ENCODE data around the gene MYBPC2.
"Not testable (repeated sequence)": the region's sequence is repeated elsewhere in the genome, so short reads cannot be mapped to it uniquely, and the experiment has no call there.

MYBPC2 gene

DNA sequence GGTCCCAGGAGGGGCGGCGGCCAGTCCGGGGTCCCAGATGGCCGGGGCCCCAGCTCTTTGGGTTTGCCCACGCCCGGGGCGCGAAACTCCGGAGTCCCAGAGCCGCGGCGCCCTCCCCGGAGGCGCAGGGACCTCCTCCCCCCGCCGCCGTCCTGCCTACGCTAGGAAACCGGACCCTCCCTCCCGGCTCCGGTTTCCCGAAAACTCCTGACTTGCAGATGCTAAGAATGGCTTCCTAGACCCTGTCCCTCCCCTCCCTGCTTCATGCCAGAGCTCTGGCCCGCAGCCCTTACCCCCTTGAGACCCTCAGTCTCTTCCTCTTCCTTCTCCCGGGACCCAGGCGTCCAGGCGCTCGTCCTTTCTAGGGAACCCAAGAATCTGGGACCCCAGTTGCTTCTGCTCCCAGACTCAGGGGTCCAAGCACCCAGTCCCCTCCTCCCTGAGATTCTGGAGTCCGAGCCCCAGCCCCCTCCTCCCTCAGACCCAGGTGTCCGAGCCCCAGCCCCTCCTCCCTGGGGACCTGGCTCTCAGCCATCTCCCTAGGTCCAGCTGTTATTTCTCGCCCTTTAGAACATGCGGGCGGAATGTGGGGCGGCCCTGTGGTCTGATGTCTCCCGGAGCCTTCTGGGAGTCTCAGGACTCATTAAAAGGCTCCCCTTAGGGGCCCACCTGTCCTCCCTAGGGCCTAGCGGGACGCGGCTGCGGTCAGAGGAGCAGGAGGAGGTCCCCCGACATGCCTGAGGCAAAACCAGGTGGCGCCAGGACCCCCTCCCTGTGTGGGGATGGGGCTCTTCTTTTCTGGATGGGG is at the start of gene MYBPC2:
Gene MYBPC2, plus strand, starts transcription at position 672 of the 808 bp plus-strand sequence. Its CDS starts 62 bp downstream, at position 734.
- DNase-seq = no peak

DNA sequence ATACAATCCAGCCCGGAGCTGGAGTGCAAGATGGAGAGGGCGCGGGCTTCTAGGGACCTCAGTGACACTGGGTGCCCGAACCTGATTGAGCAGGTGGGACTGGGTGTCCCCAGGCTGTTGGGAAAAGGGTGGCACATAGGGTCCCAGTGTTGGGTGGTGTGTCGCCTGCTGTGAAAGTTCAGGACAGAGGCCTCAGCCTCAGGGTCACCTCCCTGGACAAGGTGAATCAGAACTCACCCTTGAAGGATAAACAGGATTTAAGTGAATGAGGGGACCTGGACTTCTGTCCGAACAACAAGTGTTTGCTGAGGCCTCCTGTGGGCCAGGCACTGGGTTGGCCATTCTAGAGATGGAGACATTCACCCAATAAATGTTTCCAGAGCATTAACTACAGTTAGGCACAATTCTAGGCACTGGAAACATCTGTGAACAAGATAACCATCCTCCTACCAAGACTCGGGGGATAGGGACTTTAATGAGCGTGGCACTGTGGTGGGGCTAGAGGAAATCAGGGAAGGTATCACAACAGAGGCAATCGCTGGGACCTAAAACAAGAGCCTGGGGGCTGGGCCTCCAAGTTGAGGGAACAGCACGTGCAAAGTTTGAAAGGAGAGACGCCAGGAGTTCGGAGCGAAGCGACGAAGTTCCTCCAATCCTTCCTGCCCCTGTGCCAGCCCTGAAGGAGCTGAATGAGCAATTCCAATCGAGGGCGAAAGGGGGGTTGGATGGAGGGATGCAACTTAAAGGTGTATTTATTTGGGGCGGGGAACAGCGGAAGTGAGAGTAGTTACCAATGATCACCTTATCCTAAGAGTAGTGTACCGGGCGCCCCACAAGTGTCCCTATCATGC is 49.5 kb upstream of the MYBPC2 start:
- DNase-seq = no peak

DNA sequence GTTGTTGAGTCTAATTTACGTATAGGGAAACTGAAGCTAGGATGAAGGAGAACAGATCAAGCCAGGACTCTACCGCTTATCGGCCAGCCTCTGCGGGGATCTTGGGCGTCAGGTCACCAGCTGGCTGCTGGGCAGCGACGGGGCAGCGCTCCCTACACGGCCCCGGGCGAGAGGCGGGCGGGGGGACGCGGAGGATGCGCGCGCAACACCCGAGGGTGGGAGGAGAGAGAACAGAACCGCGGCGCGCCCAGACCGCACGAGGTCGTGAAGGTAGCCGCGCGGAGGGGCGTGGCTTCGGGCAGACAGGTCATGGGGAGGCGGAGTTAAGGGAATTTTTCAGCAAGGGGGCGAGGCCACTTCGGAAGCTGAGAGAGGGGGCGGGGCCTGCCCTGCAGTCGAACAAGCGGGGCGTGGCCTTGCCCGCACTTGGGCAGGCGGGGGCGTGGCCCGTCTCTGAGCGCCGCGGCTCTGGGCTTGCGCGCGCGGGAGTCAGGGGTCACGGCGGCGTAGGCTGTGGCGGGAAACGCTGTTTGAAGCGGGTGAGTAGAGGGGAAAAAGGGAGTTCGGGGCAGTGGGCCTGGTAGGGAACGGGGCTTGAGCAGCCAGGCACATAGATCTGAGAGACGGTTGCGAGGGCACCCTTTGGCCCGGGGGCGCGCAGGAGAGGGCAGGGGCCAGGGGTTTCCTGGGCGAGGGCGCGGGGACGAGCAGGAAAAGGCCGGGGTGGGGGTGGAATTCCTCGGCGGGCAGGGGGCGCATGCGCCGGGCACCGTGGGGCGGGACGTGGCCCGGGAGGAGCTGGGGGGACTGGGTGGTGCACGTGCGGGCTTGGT is 48.6 kb upstream of the MYBPC2 start, which contains the start of gene POLD1:
Gene POLD1, plus strand, starts transcription at position 496 of the 833 bp plus-strand sequence. CDS start 14,505 bp downstream, outside the sequence.
- peak; percentile 99 for DNase-seq

DNA sequence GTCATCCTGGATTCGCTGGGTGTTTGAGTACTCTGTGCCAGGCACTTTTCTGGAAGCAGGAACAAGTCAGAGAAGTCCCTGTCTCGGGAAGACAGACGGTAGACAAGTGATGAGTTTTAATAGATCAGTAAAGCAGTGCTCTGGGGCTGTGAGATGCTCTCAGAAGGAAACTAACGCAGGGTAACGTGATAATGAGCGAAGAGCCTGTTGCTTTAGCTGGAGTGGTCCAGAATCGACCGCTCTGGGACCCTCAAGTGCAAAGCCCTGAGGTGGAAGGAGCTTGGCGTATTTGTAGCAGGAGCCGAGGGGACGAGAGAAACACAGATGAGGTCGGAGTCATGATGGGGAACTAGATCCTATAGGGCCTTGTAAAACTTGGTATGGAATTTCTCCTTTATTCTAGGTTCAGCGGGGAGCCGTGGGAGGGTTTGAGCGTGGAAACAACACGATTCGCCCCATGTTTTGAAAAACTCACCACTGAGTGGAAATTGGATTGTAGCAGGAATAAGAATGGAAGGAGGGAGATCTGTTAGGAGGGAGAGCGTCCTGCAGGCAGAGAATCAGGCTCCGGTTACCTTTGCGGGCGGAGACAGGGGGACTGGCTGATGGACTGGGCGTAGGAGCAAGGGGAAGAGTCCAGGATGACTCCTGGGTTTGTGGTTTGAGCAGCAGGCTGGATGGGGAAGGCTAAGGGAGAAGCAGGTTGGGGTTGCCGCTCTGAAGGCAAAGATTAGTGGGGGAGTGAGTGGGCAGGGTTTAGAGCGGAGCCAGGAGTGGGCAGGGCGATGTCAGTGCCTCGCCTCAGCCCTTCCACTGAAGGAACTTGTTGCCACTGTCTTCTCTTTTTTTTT is 47.8 kb upstream of the MYBPC2 start:
- no peak for DNase-seq

DNA sequence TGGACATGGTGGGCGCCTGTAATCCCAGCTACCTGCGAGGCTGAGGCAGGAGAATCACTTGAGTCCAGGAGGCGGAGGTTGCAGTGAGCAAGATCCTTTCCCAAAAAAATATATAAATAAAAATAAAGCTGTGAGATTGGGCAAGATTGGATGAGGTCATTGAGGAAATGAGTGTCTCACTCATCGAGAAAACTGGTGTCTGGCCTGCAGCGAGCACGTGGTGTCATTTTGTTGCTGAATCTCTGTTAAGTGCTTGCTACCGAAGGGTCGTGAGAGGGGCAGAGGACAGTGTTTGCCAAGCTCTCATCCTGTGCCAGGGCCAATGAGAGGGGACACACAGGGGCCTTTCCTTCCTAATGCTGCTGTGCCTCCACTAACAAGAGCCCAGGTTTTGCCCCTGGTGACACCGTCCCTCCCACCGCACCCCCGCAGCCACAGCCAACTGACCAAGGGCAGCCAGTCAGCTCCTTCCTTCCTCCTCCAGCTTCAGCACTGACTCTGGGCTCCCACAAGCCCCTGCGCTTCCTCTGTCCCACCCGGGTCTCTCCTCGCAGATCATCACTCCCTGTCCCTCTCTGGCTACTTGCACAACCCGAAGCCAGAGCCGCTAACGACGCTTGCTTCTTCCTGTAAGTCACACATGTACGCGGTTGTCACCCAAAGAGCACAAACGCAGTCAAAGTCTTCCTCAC is 45.4 kb upstream of the MYBPC2 start:
- no peak for DNase-seq

DNA sequence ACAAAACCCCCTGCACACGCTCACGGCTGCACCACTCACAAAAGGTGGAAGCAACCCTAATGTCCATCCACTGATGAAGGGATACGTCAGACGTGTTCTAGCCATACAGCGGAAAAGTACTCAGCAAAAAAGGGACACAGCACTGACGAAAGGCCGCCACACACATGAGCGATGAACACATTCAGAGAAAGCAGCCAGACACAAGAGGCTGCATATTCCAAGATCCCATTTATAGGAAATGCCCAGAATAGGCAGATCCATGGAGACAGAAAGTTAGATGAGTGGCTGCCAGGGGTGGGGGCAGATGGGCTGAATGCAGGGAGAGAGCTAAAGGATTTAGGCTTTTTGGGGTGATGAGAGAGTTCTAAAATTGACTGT is 44.8 kb upstream of the MYBPC2 start:
- DNase-seq = no peak

DNA sequence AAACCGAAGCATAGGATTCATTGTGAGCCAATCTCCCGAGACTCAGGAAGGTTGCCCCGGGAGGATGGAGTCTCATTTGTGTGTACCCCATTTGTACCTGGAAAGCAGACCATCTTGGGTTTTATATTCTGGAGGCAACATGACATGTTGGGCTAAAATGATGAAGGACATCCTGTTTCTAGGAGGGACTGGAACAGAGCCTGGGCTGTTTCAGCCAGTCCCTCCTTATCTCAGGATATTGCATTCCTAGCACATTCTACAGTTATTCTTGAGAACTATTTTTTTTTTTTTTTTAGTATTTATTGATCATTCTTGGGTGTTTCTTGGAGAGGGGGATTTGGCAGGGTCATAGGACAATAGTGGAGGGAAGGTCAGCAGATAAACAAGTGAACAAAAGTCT is 42.4 kb upstream of the MYBPC2 start:
- not testable (repeated sequence) for DNase-seq

DNA sequence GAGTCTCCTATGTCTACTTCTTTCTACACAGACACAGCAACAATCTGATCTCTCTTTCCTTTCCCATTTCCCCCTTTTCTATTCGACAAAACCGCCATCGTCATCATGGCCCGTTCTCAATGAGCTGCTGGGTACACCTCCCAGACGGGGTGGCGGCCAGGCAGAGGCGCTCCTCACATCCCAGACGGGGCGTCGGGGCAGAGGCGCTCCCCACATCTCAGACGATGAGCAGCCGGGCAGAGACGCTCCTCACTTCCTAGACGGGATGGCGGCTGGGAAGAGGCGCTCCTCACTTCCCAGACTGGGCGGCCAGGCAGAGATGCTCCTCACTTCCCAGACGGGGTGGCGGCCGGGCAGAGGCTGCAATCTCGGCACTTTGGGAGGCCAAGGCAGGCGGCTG is 41.7 kb upstream of the MYBPC2 start:
- not testable (repeated sequence) for DNase-seq

DNA sequence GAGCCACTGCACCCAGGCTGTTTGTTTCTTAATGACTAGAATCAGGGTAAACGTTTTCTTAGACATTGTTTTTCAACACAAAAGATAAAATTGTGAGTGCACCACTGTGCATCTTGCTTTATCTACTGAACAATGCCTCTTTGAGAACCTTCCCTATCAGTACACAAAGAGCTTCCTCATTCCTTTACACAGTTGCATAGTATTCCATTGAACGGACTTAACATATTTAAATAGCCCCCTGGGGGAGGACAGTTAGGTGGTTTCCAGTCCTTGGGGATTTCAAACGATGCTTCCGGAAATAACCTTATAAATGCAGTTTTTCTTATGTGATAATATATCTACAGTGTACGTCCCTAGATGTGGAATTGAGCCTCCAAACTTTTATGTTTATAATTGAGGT is 39.9 kb upstream of the MYBPC2 start:
- DNase-seq = no peak

DNA sequence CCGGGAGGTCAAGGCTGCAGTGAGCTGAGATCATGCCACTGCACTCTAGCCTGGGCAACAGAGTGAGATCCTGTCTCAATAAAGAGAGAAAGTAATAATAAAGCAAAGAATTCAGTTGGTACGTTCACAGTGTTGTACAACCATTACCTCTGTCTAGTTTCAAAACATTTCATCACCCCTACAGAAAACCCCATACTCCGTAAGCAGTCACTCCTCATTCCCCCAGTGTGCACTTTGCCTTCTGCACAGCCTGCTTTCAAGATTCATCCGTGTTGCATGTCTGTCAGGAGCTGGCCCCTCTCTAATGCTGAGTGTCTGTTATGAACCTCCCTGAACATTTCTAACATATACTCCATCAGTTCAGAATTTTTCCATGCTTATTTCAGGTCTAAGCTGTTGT is 39.1 kb upstream of the MYBPC2 start:
- no peak for DNase-seq

DNA sequence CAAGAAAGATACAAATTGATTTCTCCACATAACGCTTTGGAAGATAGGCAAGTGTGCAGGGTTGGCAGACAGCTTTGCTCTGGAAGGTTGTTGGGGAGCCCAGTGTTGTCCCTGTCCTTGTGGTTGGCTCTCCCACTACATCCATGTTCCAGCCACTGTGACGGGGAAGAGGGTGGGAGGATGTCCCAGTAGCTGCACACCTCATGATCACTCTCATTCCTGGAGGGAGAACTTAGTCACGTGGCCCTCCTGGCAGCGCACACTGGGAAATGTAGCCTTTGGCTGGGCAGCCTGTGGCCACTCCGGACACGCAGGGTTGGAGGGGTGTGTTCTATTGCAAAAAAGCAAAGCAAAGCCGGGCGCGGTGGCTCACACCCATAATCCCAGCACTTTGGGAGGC is 38.7 kb upstream of the MYBPC2 start:
- no peak for DNase-seq

DNA sequence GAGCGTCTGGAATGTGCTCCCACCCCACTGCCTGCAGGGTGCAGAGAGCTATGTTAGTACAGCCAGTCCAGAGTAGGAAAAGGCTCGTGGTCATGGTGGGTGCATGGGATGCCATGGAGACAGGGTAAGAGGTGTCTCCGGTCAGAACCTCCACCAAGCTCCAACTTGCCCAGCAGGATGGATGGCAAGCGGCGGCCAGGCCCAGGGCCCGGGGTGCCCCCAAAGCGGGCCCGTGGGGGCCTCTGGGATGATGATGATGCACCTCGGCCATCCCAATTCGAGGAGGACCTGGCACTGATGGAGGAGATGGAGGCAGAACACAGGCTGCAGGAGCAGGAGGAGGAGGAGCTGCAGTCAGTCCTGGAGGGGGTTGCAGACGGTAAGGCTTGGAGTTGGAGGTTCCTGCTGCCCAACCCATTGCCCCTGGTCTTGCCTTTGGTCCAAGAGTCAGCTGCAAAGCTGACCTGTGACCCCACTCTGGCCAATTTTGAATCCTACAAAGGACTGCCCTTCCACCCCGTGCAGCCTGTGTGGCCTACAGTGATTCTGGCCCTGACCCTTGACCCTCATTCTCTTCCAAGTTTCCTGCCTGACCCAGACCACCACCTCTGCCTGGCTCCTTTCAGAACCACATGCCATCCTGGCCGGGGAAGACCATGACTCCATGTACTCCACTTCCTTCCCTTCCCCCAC is 33.9 kb upstream of the MYBPC2 start:
- DNase-seq = no peak

DNA sequence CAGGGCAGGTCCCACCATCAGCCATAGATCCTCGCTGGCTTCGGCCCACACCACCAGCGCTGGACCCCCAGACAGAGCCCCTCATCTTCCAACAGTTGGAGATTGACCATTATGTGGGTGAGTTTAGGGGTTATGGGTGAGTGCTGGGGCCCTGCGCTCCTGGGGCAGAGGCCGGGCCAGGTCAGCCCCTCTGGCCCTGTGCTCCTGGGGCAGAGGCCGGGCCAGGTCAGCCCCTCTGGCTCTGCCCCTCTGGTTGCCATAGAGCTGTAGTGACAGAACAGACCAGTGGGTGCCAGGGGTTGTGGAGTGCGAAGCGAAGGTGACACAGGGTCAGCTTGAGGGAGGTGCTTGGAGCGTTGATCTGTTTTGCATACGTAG is 33.3 kb upstream of the MYBPC2 start:
- no peak for DNase-seq

DNA sequence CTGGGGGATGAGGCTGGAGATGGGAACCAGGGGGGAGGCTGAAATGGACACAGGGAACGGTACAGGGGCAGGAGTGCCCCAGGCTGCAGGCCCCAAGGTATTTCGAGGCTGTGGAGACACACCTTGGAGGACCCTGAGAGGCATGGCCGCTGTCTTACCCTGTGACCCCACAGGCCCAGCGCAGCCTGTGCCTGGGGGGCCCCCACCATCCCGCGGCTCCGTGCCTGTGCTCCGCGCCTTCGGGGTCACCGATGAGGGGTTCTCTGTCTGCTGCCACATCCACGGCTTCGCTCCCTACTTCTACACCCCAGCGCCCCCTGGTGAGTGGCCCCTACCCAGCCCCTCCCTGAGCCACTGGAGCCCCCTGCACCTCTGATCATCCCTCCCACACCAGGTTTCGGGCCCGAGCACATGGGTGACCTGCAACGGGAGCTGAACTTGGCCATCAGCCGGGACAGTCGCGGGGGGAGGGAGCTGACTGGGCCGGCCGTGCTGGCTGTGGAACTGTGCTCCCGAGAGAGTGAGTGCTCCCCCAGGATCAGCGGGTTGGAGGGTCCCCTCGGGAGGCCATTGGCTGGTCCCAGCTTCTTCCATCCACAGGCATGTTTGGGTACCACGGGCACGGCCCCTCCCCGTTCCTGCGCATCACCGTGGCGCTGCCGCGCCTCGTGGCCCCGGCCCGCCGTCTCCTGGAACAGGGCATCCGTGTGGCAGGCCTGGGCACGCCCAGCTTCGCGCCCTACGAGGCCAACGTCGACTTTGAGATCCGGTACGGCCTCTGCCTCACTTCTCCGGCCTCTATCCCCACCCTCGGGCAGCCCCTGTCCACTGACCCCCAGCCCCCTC is 30.9 kb upstream of the MYBPC2 start:
- DNase-seq = no peak

DNA sequence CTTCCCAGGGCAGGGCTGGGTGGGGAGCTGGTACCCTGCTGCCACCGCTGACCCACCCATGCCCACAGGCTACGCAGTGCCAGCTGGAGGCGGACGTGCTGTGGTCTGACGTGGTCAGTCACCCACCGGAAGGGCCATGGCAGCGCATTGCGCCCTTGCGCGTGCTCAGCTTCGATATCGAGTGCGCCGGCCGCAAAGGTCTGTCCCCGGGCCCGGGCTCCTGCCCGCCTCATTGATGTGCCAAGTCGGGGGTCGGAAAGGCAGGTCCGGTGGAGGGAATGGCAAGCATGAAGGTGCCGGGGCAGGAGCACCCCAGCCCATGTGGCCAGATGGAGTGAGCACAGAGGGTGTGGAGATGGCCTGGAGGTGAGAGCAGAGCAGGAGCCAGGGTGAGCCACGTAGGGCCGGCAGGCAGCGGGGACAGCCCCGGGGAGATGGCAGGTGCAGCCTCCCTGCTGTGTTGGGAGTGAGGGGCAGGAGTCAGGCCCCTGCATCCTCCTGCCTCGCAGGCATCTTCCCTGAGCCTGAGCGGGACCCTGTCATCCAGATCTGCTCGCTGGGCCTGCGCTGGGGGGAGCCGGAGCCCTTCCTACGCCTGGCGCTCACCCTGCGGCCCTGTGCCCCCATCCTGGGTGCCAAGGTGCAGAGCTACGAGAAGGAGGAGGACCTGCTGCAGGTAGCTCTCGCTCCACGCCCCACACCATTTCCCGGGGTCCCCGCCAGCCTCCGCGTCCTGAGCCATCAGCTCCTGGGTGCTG is 30.0 kb upstream of the MYBPC2 start:
- no peak for DNase-seq

DNA sequence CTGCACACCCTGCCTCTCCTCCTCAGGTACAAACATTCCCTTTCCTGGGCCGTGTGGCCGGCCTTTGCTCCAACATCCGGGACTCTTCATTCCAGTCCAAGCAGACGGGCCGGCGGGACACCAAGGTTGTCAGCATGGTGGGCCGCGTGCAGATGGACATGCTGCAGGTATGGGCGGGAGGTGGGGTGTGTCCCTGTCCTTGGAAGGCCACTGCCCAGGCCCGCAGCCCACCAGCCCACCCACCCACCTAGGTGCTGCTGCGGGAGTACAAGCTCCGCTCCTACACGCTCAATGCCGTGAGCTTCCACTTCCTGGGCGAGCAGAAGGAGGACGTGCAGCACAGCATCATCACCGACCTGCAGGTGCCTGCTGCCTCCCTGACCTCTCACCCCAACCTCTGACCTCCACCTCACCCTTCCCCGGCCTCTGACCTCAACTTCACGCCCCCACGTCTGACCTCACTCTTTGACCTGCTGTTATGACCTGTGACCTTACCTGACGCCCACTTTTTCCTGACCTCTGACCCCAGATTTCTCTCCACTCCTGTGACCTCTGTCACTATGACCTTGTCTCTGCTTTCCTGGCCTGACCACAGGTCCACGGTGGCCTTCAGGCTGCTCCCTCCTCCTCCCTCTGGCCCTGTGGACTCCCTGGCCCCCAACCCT is 26.4 kb upstream of the MYBPC2 start:
- DNase-seq = no peak

DNA sequence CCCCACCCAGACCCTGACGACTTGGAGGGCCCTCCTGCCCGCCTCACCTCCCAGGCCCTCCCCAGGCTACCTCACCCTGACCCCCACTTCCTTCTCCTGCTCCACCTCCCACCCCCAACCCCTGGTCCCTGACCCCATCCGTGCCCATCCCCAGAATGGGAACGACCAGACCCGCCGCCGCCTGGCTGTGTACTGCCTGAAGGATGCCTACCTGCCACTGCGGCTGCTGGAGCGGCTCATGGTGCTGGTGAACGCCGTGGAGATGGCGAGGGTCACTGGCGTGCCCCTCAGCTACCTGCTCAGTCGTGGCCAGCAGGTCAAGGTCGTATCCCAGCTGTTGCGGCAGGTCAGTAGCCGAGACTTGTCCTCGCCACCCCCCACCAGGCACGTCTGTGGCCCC is 25.9 kb upstream of the MYBPC2 start:
- no peak for DNase-seq

DNA sequence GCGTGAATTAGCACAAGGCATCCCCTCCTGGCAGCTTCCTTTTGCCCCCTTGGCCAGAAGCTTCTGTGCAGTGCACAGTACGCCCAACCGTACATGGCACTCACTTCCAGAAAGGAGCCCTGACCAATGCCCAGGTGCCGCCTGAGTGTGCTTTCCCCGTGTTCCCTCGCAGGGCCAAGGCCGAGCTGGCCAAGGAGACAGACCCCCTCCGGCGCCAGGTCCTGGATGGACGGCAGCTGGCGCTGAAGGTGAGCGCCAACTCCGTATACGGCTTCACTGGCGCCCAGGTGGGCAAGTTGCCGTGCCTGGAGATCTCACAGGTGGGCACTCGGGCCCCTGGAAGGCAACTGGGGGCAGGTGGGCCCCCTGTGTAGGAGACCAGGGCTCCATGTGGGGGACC is 23.3 kb upstream of the MYBPC2 start:
- no peak for DNase-seq

DNA sequence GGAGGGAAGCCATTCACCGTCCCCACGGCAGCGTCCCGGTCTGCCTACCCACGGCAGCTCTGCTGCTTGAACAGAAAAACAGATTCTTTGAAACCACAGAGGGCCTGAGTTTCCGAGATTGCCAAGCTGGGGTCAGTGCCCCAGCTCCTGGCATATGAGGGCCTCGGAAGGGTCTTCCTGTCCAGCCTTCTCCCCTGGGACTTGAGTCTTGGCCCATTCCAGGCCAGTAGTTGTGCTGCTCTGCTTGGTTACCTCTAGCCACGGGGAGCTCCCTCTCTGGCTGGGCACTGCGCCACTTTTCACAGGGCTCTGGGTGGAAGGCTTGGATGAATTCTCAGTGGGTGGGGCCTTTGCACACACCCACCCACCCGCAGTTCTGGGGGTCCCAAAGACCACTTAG is 22.6 kb upstream of the MYBPC2 start:
- DNase-seq = no peak
